Thoracic aorta endothelial cell (primary cell): ENCODE results near the gene NADK2. TPM values are rescaled to one million over a fixed set of nuclear protein-coding genes. Genes with fewer than 3 reads are reported as not detected.

Source experiments
- small RNA-seq: library from RNA; depleted of rRNA; stranded (forward); fragments of <200 nt; gene quantifications from one replicate; pipeline ENCODE3, GENCODE V24; 2012
- total RNA-seq: library from RNA; depleted of rRNA; stranded (reverse); fragments of >200 nt; gene quantifications from 2 replicates; pipeline ENCODE4 v1.2.3, GENCODE V29; 2012

Gene NADK2
- 21.0 and 21.3 TPM in 2 replicates for total RNA-seq

DNA sequence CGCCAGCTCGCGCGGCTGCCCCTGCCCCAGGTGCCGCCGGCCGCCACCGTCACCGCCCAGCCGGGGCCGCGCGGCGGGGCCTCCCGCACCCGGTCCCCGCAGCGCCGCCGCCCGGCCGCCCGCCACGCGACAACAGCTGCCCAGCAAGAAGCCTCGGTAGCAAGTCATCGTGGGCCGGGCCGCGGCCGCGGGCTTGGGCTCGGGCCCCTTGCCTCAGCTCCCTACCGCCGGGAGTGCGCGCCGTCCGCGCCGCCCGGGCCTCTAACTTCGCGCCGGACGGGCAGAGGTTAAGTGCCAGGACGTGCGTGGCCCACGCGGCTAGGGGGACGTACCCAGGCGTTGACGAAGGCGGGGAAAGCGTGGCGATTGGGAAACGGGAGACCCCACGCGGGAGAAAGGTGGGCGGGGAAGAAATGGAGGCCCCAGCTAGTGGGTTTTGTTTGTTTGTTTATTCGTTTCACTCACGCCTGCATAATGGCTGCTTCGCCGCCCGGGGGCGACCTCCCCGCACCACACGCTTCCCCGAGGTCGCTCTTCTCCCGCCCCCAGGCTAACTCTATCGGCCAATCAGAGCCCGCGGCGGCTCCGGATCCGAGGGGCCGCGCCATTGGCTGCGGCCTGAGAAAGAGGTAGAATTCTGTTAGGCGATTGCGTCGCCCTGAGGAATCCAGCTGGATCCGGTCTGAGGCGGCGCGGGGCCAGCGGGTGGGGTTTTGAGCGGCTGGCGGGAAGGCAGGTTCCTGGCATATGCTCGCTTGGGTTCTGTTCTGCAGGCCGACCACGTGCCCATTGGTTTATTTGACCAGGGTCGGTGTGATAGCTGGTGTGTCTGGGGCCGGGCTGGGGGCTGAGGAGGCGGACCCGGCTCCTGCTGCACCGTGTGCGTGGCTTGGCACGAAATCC lies at the start of gene NADK2:
Gene NADK2 (minus strand): TSS at position 295 of the 903 bp plus-strand sequence. CDS start 127 bp downstream, at position 168.

DNA sequence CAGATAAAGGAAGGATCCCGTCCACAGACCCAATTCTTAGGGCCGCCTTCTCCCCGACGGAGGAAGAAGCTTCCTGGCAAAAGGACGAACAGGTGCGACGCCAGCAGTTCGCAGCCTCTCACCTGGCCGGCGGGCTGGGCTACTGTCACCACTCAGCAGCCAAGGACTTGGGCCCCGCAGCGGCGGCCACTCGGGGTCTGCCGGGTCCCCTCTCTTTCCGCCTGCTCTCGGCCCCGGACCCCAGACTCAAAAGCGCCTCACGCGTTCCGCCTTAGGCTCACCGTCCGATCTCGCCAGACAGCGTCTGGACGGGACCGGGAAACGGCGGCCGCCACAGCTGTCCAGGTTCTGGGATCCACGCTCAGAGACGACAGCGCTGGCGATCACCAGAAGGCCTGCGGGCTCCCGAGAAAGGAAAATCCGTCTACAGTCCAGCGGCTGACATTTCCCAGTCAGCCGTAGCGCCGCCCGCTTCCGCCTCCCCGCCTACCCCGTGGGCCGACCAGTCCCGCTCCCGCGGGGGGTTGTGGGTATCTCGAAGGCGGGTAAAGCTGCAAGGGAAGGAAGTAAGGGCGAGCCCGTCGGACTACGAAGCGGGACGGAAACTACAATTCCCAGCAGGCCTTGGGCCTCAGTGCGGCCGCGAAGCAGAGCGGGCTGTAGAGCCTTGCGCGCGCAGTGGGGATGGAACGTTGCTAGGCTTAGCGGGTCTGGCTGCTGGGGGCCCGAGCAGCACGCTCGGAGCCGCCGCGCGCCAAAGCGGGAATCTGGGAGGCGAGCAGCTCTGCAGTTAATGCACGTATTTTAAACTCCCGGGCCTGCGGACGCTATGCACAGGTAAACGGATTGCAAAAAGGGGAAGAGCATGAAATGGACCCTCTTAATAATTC lies 90.0 kb downstream of the NADK2 start, which contains the start of the genes LMBRD2 and SKP2:
Gene LMBRD2 (minus strand): TSS at position 454 of the 890 bp plus-strand sequence. CDS start 8,538 bp downstream, outside the sequence.
Gene SKP2 (plus strand): TSS at position 678 of the 890 bp plus-strand sequence. CDS start 152 bp downstream, at position 830.

Small RNAs within 50 kb of the gene (small RNA-seq; reads per million reads assigned to genes)
- gene MIR580 (3.4 reads per million, percentile 69 among the genes with 10 or more reads in this experiment), gene RNU6-1305P (not detected)

Other genes starting within 250 kb of the NADK2 start
- not detected in 2 replicates for gene UGT3A2, start 175.0 kb downstream of the NADK2 start, total RNA-seq
- 9.6 and 12.3 TPM in 2 replicates for gene LMBRD2, start 90.0 kb downstream of the NADK2 start, total RNA-seq
- 52.9 and 72.5 TPM in 2 replicates for gene SKP2, start 89.8 kb downstream of the NADK2 start, total RNA-seq
- gene RANBP3L, start 60.0 kb upstream of the NADK2 start, total RNA-seq = not detected in 2 replicates